ENCODE data around the gene OR2T11.
"Not testable (repeated sequence)": the region's sequence is repeated elsewhere in the genome, so short reads cannot be mapped to it uniquely, and the experiment has no call there.

Gene OR2T11

GRCh38 chr1:248642971-248643651, 8.2 kb upstream of the OR2T11 start:
- H3K4me3 ChIP-seq (ENCODE audit: severe bottlenecking); H3K36me3 ChIP-seq (ENCODE audit: low read depth); DNase-seq (ENCODE audit: low spot score); H3K27ac ChIP-seq (ENCODE audit: poor library complexity, severe bottlenecking); ATAC-seq (ENCODE audit: low read depth); H3K4me1 ChIP-seq (ENCODE audit: insufficient read depth, poor library complexity, severe bottlenecking); H3K9me3 ChIP-seq (ENCODE audit: severe bottlenecking); H3K27me3 ChIP-seq (ENCODE audit: insufficient read depth, poor library complexity, severe bottlenecking): not testable (repeated sequence)

- not testable (repeated sequence) for H3K27ac ChIP-seq (ENCODE audit: poor library complexity, severe bottlenecking); H3K36me3 ChIP-seq (ENCODE audit: low read depth); H3K9me3 ChIP-seq (ENCODE audit: severe bottlenecking); ATAC-seq (ENCODE audit: low read depth); H3K4me1 ChIP-seq (ENCODE audit: insufficient read depth, poor library complexity, severe bottlenecking); H3K27me3 ChIP-seq (ENCODE audit: insufficient read depth, poor library complexity, severe bottlenecking); H3K4me3 ChIP-seq (ENCODE audit: severe bottlenecking); DNase-seq (ENCODE audit: low spot score)
Measured at GRCh38 chr1:248641583-248641982, 6.7 kb upstream of the OR2T11 start.

- not testable (repeated sequence) for H3K9me3 ChIP-seq (ENCODE audit: severe bottlenecking); H3K27me3 ChIP-seq (ENCODE audit: insufficient read depth, poor library complexity, severe bottlenecking); H3K36me3 ChIP-seq (ENCODE audit: low read depth); DNase-seq (ENCODE audit: low spot score); H3K4me3 ChIP-seq (ENCODE audit: severe bottlenecking); H3K27ac ChIP-seq (ENCODE audit: poor library complexity, severe bottlenecking); ATAC-seq (ENCODE audit: low read depth); H3K4me1 ChIP-seq (ENCODE audit: insufficient read depth, poor library complexity, severe bottlenecking)
Measured at GRCh38 chr1:248640906-248641305, 6.0 kb upstream of the OR2T11 start.

GRCh38 chr1:248639652-248640051, 4.8 kb upstream of the OR2T11 start:
- H3K9me3 ChIP-seq (ENCODE audit: severe bottlenecking); H3K27me3 ChIP-seq (ENCODE audit: insufficient read depth, poor library complexity, severe bottlenecking); H3K4me1 ChIP-seq (ENCODE audit: insufficient read depth, poor library complexity, severe bottlenecking); H3K27ac ChIP-seq (ENCODE audit: poor library complexity, severe bottlenecking); DNase-seq (ENCODE audit: low spot score); H3K36me3 ChIP-seq (ENCODE audit: low read depth); H3K4me3 ChIP-seq (ENCODE audit: severe bottlenecking); ATAC-seq (ENCODE audit: low read depth): not testable (repeated sequence)

GRCh38 chr1:248636612-248637011, 1.7 kb upstream of the OR2T11 start:
- ATAC-seq (ENCODE audit: low read depth); H3K9me3 ChIP-seq (ENCODE audit: severe bottlenecking); DNase-seq (ENCODE audit: low spot score); H3K36me3 ChIP-seq (ENCODE audit: low read depth); H3K27me3 ChIP-seq (ENCODE audit: insufficient read depth, poor library complexity, severe bottlenecking); H3K4me1 ChIP-seq (ENCODE audit: insufficient read depth, poor library complexity, severe bottlenecking); H3K4me3 ChIP-seq (ENCODE audit: severe bottlenecking); H3K27ac ChIP-seq (ENCODE audit: poor library complexity, severe bottlenecking): not testable (repeated sequence)

- no peak for TF ChIP-seq CTCF (IDR thresholded peaks at IDR 0.05; ENCODE audit: poor library complexity, severe bottlenecking)
- Histone ChIP-seq H3K36me3 (ENCODE audit: low read depth) (no peaks in the 10 kb centered on the region), H3K27ac (ENCODE audit: poor library complexity, severe bottlenecking) (no peak overlapping the region), H3K9me3 (ENCODE audit: severe bottlenecking) (no peaks in the 10 kb centered on the region), H3K4me3 (ENCODE audit: severe bottlenecking) (no peak overlapping the region), H3K27me3 (ENCODE audit: insufficient read depth, poor library complexity, severe bottlenecking) (no peaks in the 10 kb centered on the region), H3K4me1 (ENCODE audit: insufficient read depth, poor library complexity, severe bottlenecking) (no peaks in the 10 kb centered on the region)
- DNase-seq (ENCODE audit: low spot score) (no peak), ATAC-seq (ENCODE audit: low read depth) (no peak)
Measured at GRCh38 chr1:248631354-248632008, 3.4 kb downstream of the OR2T11 start.

- Histone ChIP-seq H3K4me3 (ENCODE audit: severe bottlenecking) (no peak overlapping the region), H3K27me3 (ENCODE audit: insufficient read depth, poor library complexity, severe bottlenecking) (no peaks in the 10 kb centered on the region), H3K36me3 (ENCODE audit: low read depth) (no peaks in the 10 kb centered on the region), H3K27ac (ENCODE audit: poor library complexity, severe bottlenecking) (no peak overlapping the region), H3K9me3 (ENCODE audit: severe bottlenecking) (no peaks in the 10 kb centered on the region), H3K4me1 (ENCODE audit: insufficient read depth, poor library complexity, severe bottlenecking) (no peaks in the 10 kb centered on the region)
- TF ChIP-seq CTCF (IDR thresholded peaks at IDR 0.05; ENCODE audit: poor library complexity, severe bottlenecking), result no peak
- ATAC-seq (ENCODE audit: low read depth) (no peak), DNase-seq (ENCODE audit: low spot score) (no peak)
Measured at GRCh38 chr1:248630551-248630950, 4.3 kb downstream of the OR2T11 start.

All from RWPE2 (cell line).